Fibroblast of upper back skin (primary cell): ENCODE measurements around the gene RLN3.

Source experiments
- DNase-seq: peaks from one replicate; pipeline ENCODE4 v3.0.0-alpha.2; 2013

The RLN3 gene

DNA sequence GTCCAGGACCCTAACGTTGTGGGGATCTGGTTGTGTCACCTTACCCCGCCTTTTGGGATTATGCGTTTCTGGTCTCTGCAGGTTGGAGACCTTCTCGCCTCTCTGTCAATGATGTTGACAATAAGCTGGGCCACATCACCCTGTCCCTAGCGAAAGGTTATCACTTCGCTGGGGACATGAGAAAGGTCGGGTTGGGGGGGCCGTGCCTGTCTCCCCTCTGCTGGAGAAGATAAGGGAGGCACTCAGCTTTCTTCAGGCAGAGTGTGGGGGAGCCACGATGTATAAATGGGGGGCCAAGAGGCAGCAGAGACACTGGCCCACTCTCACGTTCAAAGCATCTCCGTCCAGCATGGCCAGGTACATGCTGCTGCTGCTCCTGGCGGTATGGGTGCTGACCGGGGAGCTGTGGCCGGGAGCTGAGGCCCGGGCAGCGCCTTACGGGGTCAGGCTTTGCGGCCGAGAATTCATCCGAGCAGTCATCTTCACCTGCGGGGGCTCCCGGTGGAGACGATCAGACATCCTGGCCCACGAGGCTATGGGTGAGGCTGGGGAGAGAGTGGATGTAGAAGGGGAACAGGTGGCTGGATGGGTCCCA, at the start of gene RLN3:
Gene RLN3, plus strand, starts transcription at position 293 of the 595 bp plus-strand sequence. Its CDS starts 57 bp downstream, at position 350.
- no peak for DNase-seq

DNA sequence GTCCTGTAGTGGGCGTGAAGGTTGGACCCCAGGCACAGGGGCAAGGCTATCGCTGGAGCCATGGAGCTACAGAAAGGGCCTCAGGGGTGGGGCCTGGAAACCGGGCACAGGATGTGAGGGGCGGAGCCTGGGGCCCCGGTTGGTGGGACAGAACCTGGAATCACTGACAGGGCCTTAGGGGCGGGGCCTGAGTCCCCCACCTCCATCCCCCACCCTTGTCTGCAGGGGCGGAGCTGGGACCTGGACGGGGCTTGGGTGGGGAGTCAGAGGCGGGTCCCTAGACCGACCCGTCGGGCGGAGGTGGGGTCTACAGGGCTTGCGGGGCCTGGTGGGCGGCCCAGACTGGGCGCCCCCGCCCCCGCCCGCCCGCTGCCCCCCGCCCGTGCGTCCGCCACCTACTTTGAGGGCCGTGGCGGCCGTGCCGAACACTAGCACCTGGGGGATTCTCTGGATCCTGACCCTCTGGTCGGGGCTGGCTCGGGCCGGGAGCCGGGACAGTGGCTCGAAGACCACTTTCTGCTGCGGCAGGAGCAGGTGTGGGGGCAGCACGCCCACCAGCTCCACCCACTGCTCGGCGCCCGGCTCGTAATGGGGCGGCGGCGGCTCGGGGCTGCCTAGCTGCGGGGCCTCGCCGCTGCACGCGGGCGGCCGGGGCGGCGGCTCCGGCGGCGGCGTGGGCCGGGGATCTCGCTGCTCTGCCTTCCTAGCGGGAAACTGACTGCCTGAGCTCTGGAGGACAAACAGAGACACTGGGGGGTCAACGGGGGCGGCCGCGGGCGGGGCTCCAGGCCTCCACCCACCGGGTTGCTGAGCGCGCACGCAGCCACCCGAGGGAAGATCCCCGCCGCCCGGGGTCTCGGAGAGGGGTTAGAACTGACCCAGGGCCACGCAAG, 49.4 kb upstream of the RLN3 start:
- peak; percentile 49 for DNase-seq

DNA sequence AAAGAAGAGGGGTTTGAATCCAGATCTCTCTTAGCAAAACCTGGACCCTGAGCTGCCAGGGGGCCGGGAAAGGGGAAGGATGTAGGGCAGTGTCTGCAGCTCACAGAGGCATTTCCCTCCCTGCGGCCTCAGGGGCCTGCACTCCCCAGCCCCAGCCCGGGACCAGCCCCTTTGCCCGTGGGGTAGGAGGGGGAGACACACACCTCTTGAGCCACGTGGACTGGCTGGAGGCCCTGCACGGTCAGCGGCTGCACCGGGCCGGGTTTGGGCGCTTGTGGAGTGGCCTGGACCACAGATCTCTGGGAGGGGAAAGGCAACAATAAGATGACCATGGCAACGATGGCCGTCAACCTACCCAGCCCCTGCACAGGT, 48.7 kb upstream of the RLN3 start:
- DNase-seq = no peak

GRCh38 chr19:13979686-13980085, 48.3 kb upstream of the RLN3 start:
- no peak for DNase-seq

DNA sequence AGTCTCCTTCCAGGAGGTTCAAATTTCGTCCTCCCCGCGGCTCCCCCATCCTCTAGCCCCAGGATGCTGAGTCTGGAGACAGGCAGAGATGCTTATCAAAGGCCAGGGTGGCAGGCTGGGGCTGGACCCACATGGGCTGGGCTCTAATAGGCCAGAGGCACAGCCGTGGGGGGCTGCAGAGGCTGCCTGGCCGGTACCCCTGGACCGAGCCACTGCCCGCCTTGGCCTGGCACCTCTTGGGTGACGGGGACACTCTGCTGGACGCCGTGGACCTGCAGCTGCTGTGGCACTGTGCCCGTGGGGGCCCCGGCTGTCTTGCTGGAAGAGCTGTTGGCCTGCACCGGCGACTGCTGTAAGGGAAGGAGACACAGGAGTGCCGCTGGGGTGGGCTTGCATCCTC, 47.6 kb upstream of the RLN3 start:
- no peak for DNase-seq

GRCh38 chr19:13981021-13981420, 46.9 kb upstream of the RLN3 start:
- DNase-seq = no peak

DNA sequence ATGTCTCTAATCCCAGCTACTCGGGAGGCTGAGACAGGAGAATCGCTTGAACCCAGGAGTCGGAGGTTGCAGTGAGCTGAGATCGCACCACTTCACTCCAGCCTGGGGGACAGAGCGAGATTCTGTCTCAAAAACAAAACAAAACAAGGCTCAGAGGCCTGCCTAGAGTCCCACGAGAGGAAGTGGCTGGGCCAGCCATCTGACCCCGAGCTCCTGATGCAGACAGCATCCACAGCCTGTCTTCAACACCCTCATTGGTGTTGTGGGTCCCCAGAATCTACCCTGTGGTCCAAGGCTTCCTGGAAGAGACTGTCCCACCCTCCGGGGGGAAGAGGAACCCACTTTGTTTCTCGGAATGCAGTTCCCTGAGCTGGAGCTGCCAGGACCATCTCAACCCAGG, 46.5 kb upstream of the RLN3 start:
- DNase-seq = no peak

DNA sequence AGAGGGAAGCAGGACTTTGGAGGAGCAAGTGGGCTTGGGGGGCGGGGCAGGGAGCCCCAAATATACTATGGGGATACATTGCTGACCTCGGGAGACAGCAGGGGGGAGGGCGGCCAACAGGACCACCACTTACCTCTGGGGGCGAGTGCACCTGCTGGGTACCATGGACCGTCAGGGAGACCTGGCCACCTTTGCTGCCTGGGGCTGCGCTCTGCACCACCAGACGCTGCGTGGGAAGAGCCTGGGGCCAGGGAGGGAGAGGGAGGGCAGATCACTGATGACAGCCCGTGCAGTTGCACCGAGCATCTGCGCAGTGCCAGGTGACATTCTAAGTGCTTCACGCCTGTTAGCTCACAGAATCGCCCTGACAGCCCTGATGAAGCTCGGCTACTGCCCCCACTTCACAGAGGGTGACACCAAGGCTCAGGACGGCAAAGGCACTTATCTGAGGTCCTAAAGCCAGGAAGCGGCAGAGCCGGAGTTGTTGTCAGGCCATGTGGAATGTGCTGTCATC, 45.9 kb upstream of the RLN3 start:
- DNase-seq = no peak

GRCh38 chr19:13982773-13983172, 45.2 kb upstream of the RLN3 start:
- DNase-seq = no peak

- DNase-seq = no peak
These were observed 44.6 kb upstream of the RLN3 start for GRCh38 chr19:13983213-13983889.

GRCh38 chr19:13984186-13984585, 43.8 kb upstream of the RLN3 start:
- no peak for DNase-seq

- no peak for DNase-seq
These were observed 42.8 kb upstream of the RLN3 start for GRCh38 chr19:13984875-13985741.

DNA sequence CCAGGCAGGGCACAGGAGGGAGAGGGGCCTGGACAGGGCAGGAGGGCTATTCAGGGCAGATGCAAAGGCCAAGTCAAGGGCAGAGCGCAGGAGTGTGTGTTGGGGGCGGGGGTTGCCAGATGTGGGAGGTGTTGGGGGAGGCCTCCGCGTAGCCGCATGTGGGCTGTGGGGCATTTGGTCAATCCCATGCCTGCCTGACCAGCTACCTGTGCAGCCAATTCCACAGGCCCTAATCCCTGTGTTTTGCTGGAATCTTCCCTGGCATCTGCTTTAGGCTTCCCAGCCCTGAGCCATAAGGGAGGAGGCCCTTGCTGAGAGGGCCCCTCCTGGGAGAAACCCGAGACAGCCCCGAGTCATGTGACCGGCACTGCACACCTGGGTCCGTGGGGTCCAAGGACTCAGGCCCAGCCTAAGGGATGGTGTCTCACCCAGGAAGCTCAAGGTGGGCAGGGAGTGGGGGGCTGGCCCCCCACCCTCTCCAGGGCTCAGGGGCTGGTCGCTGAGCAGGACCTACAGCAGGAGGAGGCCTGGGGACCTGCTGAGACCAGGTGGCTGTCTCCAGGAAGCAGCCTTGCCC, 42.1 kb upstream of the RLN3 start:
- no peak for DNase-seq

GRCh38 chr19:13986348-13986904, 41.5 kb upstream of the RLN3 start:
- DNase-seq = peak; percentile 91

DNA sequence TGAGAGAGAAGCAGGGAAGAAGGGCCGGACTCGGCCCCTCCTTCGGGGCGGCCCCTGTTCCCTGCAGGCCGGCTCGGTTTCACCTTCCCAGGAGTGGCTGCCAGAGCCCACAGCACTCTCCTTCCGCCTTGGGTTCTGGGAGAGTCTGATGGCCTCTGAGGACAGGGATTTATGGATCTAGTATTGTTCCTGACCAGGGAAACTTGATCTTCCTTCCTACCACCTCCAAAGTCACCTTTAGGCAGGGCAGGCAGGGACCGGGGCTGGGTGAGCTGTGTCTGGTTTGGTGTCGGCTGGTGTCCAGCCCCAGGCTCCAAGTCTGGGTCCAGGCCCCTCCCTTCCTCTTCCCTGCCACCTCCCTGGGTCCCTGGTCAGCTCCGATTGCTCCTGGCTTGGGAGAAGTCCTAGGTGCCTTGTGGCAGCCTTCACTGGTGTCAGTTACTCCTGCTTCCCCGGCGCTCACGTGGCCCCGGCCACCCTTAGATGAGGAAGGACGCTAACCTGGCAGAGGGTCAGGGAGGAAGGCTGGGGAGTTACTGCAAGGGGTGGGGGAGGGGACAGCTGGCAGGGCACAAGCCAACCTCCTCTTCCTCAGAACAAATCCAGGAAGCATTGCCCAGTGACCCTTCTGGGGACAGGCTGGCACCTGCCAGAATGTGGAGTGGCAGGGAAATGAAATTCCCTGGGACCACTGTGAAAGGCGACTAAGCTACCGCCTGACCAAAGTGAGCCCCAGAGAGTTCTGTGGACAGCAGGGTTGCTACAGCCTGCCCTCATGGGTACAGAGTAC, 40.7 kb upstream of the RLN3 start:
- DNase-seq = no peak

GRCh38 chr19:13989487-13989886, 38.5 kb upstream of the RLN3 start:
- DNase-seq = no peak

GRCh38 chr19:13990085-13990484, 37.9 kb upstream of the RLN3 start:
- DNase-seq = no peak

DNA sequence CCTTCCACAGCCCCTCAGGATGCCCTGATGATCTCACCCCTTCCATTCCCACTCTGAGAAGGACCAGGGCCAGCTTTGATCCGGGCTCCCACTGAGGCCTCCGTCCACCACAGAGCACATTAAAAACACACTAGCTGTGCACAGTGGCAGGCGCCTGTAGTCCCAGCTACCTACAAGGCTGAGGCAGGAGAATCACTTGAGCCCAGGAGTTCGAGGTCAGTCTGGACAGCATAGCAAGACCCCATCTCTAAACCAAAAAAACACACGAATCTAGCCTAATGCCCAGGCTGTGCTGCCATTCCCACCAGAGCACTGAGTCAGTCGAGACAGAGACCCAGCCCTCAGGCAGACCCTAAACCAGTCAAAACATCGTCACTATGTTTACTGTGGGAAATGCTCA, 35.9 kb upstream of the RLN3 start:
- DNase-seq = no peak

DNA sequence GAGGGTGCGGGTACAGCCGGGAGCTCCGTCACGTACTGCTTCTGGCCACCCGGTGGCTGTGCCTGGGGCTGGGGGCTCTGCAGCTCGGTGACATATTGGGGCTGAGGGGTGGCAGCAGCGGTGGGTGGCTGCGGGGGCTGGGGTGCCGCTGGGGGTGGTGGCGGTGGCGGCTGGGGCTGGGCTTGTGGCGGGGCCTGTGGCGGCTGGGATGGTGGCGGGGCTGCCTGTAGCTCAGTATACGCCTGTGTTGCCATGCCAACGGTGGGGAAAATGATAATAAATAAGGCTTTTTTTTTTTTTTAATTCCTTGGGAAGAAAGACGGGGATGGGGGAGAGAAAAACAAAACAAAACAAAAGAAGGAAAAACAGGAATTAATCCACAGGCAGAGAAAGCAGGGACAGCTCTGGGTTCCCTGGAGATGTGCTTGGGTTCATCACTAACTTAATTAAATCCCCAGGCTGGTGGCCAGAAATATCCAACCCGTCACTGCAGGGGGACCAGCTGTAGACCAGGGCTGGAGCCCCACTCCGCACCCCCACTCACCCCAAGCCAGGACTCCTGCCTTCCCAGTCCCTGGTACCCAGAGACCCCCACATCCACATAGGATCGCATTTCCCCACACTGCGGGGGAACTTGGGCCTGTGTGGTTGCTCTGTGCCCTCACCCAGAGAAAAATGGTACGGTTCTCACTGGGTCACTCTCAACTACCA, 34.2 kb upstream of the RLN3 start:
- DNase-seq = no peak

DNA sequence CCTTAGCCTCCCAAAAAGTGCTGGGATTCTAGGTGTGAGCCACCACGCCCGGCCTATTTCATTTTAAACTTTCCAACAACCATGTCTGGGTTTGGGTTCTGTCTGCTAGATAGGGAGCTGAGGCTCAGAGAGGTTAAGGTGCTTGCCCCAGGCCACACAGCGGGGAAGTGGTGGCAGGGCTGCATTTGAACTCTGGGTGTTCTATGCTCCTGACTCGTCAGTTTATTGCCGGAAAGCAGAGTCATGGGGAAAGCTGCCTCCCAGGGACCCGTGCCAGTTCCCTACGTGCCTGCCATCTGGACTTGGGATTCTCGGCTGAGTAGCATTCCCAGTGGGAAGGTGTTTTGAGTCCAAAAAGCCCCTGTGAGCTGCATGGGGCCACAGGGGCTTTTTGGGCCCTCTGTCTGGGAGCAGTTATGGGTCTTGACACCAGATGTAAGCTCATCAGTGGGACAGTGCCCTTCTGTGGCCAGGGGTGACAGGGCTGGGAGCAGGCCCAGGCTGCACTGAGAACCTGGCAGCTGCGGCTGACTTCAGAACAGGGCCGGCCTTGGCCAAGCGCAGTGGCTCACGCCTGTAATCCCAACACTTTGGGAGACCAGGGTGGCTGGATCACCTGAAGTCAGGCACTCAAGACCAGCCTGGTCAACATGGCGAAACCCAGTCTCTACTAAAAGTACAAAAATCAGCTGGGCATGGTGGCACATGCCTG, 32.8 kb upstream of the RLN3 start:
- peak; percentile 25 for DNase-seq
